MM.1S (cell line): ENCODE results near the gene MDGA2.

Experiments
- DNase-seq: peaks from one replicate; pipeline ENCODE4 v3.0.0-alpha.2; 2015
- H2AFZ ChIP-seq: fragments of 300-600 bp; sonication (generic); 2 replicates; pipeline ENCODE4 v1.6.0; 2016; ENCODE audit warnings: antibody characterized with exemption, low read length
- H3F3A ChIP-seq: fragments of 300-600 bp; sonication (generic); 2 replicates; pipeline ENCODE4 v1.6.1; 2016; ENCODE audit warnings: mild to moderate bottlenecking, antibody characterized with exemption, low read length, moderate library complexity, mixed read lengths; ENCODE audit not compliant: insufficient read depth
- H3K27ac ChIP-seq: fragments of 300-600 bp; sonication (generic); 2 replicates; pipeline ENCODE4 v1.5.1; 2016; ENCODE audit warnings: mild to moderate bottlenecking, low read length
- H3K27me3 ChIP-seq: fragments of 300-600 bp; sonication (generic); replicated peaks from 2 replicates; pipeline ENCODE4 v1.6.0; 2016; ENCODE audit warnings: low read length; ENCODE audit not compliant: insufficient read depth
- H3K36me3 ChIP-seq: fragments of 300-600 bp; sonication (generic); replicated peaks from 2 replicates; pipeline ENCODE4 v1.6.1; 2016; ENCODE audit warnings: mild to moderate bottlenecking, low read length, mixed read lengths; ENCODE audit not compliant: insufficient read depth
- H3K4me1 ChIP-seq: fragments of 300-600 bp; sonication (generic); 2 replicates; pipeline ENCODE4 v1.6.1; 2016; ENCODE audit warnings: low read length, mixed read lengths
- H3K4me2 ChIP-seq: fragments of 300-600 bp; sonication (generic); 2 replicates; pipeline ENCODE4 v1.6.0; 2016; ENCODE audit warnings: low read depth, low read length
- H3K4me3 ChIP-seq: fragments of 300-600 bp; sonication (generic); 2 replicates; pipeline ENCODE4 v1.5.1; 2016; ENCODE audit warnings: low read length, mixed read lengths
- H3K79me2 ChIP-seq: fragments of 300-600 bp; sonication (generic); 2 replicates; pipeline ENCODE4 v1.6.1; 2016; ENCODE audit warnings: mixed run types, low read length, mixed read lengths
- H3K9ac ChIP-seq: fragments of 300-600 bp; sonication (generic); 2 replicates; pipeline ENCODE4 v1.6.1; 2016; ENCODE audit warnings: low read length, mixed read lengths
- H3K9me2 ChIP-seq: fragments of 300-600 bp; sonication (generic); replicated peaks from 2 replicates; pipeline ENCODE4 v1.6.1; 2016; ENCODE audit warnings: mild to moderate bottlenecking, low read length, mixed read lengths; ENCODE audit not compliant: insufficient read depth
- H3K9me3 ChIP-seq: fragments of 300-600 bp; sonication (generic); replicated peaks from 2 replicates; pipeline ENCODE4 v1.6.1; 2016; ENCODE audit warnings: mild to moderate bottlenecking, low read length, mixed read lengths; ENCODE audit not compliant: insufficient read depth
- H4K20me1 ChIP-seq: fragments of 300-600 bp; sonication (generic); 2 replicates; pipeline ENCODE4 v1.6.1; 2016; ENCODE audit warnings: mild to moderate bottlenecking, low read length, moderate library complexity, mixed read lengths; ENCODE audit not compliant: insufficient read depth
- CTCF ChIP-seq: fragments of 300-600 bp; sonication (generic); IDR thresholded peaks from 2 replicates; pipeline ENCODE4 v1.5.1; 2016; ENCODE audit warnings: antibody characterized with exemption, low read length, mixed read lengths
- EZH2 ChIP-seq: fragments of 300-600 bp; sonication (generic); optimal IDR thresholded peaks from 2 replicates; pipeline ENCODE3; 2017; ENCODE audit warnings: low read depth, mild to moderate bottlenecking, antibody characterized with exemption, low read length, mixed read lengths
- EZH2phosphoT487 ChIP-seq: fragments of 300-600 bp; sonication (generic); IDR thresholded peaks from 2 replicates; pipeline ENCODE4 v1.6.1; 2018; ENCODE audit warnings: antibody characterized with exemption, low read length

MDGA2 gene

GRCh38 chr14:46902837-46903236 is 772.6 kb downstream of the MDGA2 start:
- Histone ChIP-seq H2AFZ (no peak overlapping the region), H3K4me3 (no peak overlapping the region), H3K4me2 (no peak overlapping the region), H3K27me3 (no peaks in the 10 kb centered on the region), H3K36me3 (no peaks in the 10 kb centered on the region), H3K79me2 (no peaks in the 10 kb centered on the region), H3K9me3 (no peaks in the 10 kb centered on the region), H3F3A (no peaks in the 10 kb centered on the region), H3K9me2 (no peaks in the 10 kb centered on the region), H3K4me1 (no peaks in the 10 kb centered on the region), H3K9ac (no peak overlapping the region), H3K27ac (no peak overlapping the region), H4K20me1 (no peaks in the 10 kb centered on the region)
- DNase-seq, result no peak
- TF ChIP-seq CTCF (no peak), EZH2 (no peak), EZH2phosphoT487 (no peak)

- Histone ChIP-seq H3K4me2 (no peak overlapping the region), H3K27ac (no peak overlapping the region), H3K9ac (no peak overlapping the region), H3K4me1 (no peaks in the 10 kb centered on the region), H4K20me1 (no peaks in the 10 kb centered on the region), H3K4me3 (no peak overlapping the region), H3K9me2 (no peaks in the 10 kb centered on the region), H2AFZ (no peak overlapping the region), H3K27me3 (no peaks in the 10 kb centered on the region), H3K9me3 (no peaks in the 10 kb centered on the region), H3K36me3 (no peaks in the 10 kb centered on the region), H3F3A (no peaks in the 10 kb centered on the region), H3K79me2 (no peaks in the 10 kb centered on the region)
- TF ChIP-seq EZH2 (no peak), CTCF (no peak), EZH2phosphoT487 (no peak)
- DNase-seq, result no peak
Observed at GRCh38 chr14:46894476-46894875, 780.9 kb downstream of the MDGA2 start.

- H3K9ac ChIP-seq, result no peak overlapping the region
- H3K27ac ChIP-seq, result no peak overlapping the region
- H3K36me3 ChIP-seq, result no peaks in the 10 kb centered on the region
- no peak for TF ChIP-seq EZH2phosphoT487
- no peak for TF ChIP-seq CTCF
- no peak for TF ChIP-seq EZH2
- no peaks in the 10 kb centered on the region for H3K9me3 ChIP-seq
- H3K27me3 ChIP-seq, result no peaks in the 10 kb centered on the region
- H2AFZ ChIP-seq, result no peak overlapping the region
- no peaks in the 10 kb centered on the region for H3K79me2 ChIP-seq
- no peak overlapping the region for H3K4me3 ChIP-seq
- DNase-seq, result peak; percentile 6
- no peak overlapping the region for H3K4me2 ChIP-seq
- no peaks in the 10 kb centered on the region for H3F3A ChIP-seq
- no peaks in the 10 kb centered on the region for H4K20me1 ChIP-seq
- no peaks in the 10 kb centered on the region for H3K9me2 ChIP-seq
- no peaks in the 10 kb centered on the region for H3K4me1 ChIP-seq
Observed at GRCh38 chr14:46887144-46887543, 788.3 kb downstream of the MDGA2 start.
